Renal pelvis (tissue), 4 donors: ENCODE results near the gene PKP4. TPM values are rescaled to one million over a fixed set of nuclear protein-coding genes. Genes with fewer than 3 reads are reported as not detected.
"Not testable (repeated sequence)": the region's sequence is repeated elsewhere in the genome, so short reads cannot be mapped to it uniquely, and the experiment has no call there.

Experiments
- DNase-seq: peaks from one replicate; pipeline ENCODE4 v3.0.0-alpha.2; 2013
- polyA plus RNA-seq, 3 donors: library from polyadenylated mRNA; unstranded; fragments of 120-200 nt; gene quantifications; one replicate each; pipeline ENCODE4 v1.2.1, GENCODE V29; 2013; ENCODE audit not compliant: insufficient read length in 3 of 3

PKP4 gene
- polyA plus RNA-seq, 3 donors, result 154 to 207 (median 191) TPM

- no peak for DNase-seq
Observed at GRCh38 chr2:158464426-158465281, 7.9 kb downstream of the PKP4 start.

GRCh38 chr2:158467248-158467647, 10.5 kb downstream of the PKP4 start:
- DNase-seq, result no peak

GRCh38 chr2:158472829-158473228, 16.1 kb downstream of the PKP4 start:
- not testable (repeated sequence) for DNase-seq

GRCh38 chr2:158473300-158473699, 16.5 kb downstream of the PKP4 start:
- not testable (repeated sequence) for DNase-seq

- no peak for DNase-seq
Observed at GRCh38 chr2:158473719-158474392, 17.1 kb downstream of the PKP4 start.

- DNase-seq, result not testable (repeated sequence)
Observed at GRCh38 chr2:158474526-158475011, 17.8 kb downstream of the PKP4 start.

GRCh38 chr2:158477202-158477601, 20.4 kb downstream of the PKP4 start:
- no peak for DNase-seq

GRCh38 chr2:158478237-158478636, 21.5 kb downstream of the PKP4 start:
- DNase-seq, result no peak

- no peak for DNase-seq
Observed at GRCh38 chr2:158478816-158479215, 22.1 kb downstream of the PKP4 start.

GRCh38 chr2:158481116-158481515, 24.4 kb downstream of the PKP4 start:
- no peak for DNase-seq

- DNase-seq, result no peak
Observed at GRCh38 chr2:158482594-158482993, 25.8 kb downstream of the PKP4 start.

- no peak for DNase-seq
Observed at GRCh38 chr2:158484892-158485556, 28.3 kb downstream of the PKP4 start.

- no peak for DNase-seq
Observed at GRCh38 chr2:158486150-158486969, 29.6 kb downstream of the PKP4 start.

GRCh38 chr2:158486970-158487325, 30.2 kb downstream of the PKP4 start:
- no peak for DNase-seq

GRCh38 chr2:158487419-158487818, 30.7 kb downstream of the PKP4 start:
- no peak for DNase-seq

- no peak for DNase-seq
Observed at GRCh38 chr2:158488442-158489216, 31.9 kb downstream of the PKP4 start.

GRCh38 chr2:158489366-158490112, 32.8 kb downstream of the PKP4 start:
- no peak for DNase-seq

GRCh38 chr2:158491072-158491471, 34.3 kb downstream of the PKP4 start:
- no peak for DNase-seq

GRCh38 chr2:158493458-158493857, 36.7 kb downstream of the PKP4 start:
- DNase-seq, result no peak

GRCh38 chr2:158495175-158495574, 38.4 kb downstream of the PKP4 start:
- no peak for DNase-seq
